Mucosa of descending colon (tissue), 3 donors: ENCODE results near the gene MAPK7. TPM values are rescaled to one million over a fixed set of nuclear protein-coding genes. Genes with fewer than 3 reads are reported as not detected.

Experiments
- ATAC-seq: fragments of 200-7000 bp; cut with Tn5 transposase; one replicate; pipeline ENCODE4 v1.9.1; 2020; ENCODE audit warnings: mild to moderate bottlenecking, moderate library complexity
- DNase-seq, 3 donors: peaks; one replicate each; pipeline ENCODE4 v3.0.0-alpha.2; 2020
- H3K36me3 ChIP-seq: fragments of 200-600 bp; one replicate; pipeline ENCODE4 v1.8.0; 2021; ENCODE audit warnings: low read depth, mild to moderate bottlenecking
- H3K4me1 ChIP-seq: fragments of 200-600 bp; one replicate; pipeline ENCODE4 v1.8.0; 2021; ENCODE audit warnings: low read depth, mild to moderate bottlenecking
- H3K4me3 ChIP-seq: fragments of 200-600 bp; one replicate; pipeline ENCODE4 v1.8.0; 2021; ENCODE audit warnings: mild to moderate bottlenecking
- H3K9me3 ChIP-seq: fragments of 200-600 bp; one replicate; pipeline ENCODE4 v1.8.0; 2021; ENCODE audit warnings: mild to moderate bottlenecking
- intact Hi-C, 2 donors: fragments of 100-400 bp; cut with DNase I in 1 of 2; cut with micrococcal nuclease in 1 of 2; formaldehyde crosslinking; loops; one replicate each; pipeline versions ENCODE4 v1.11.0 to v1.11.1; 2022; cut with DNase I, micrococcal nuclease
- long read RNA-seq, 2 donors: library from polyadenylated mRNA; unstranded; transcript quantifications; one replicate each; pipeline ENCODE4 v2.0.0, GENCODE V29; 2019 to 2021
- total RNA-seq, 3 donors: library from RNA; stranded (reverse); fragmentation: NEBNext Ultra II Directional in 2 of 3; extraction: Animal tissue kit (Norgen Biotek cat#: 25700) in 2 of 3; gene quantifications; one replicate each; pipeline versions ENCODE4 v1.2.1 to v1.2.4, GENCODE V29; 2021 to 2023
- TF ChIP-seq, protein P1 (sequence below): fragments of 200-600 bp; IDR thresholded peaks from one replicate; pipeline ENCODE4 v1.8.0; 2022; ENCODE audit warnings: antibody characterized with exemption, mild to moderate bottlenecking
- donor health status: DM: no; HTN: no; CAD: no; lungs with moderate emphysema.
- donor health status: DM: no; HTN: no; CAD: no.
- donor health status: DM: no; HTN: yes; CAD: no.

Gene MAPK7
- total RNA-seq, result 10 to 100 TPM; 36.9 to 48.6 (median 47.5) TPM
- long read RNA-seq, donor 1, full-length matches to known transcripts, result 12 of 20 reads
- long read RNA-seq, donor 1, partial matches to known transcripts, result 3 of 20 reads
- long read RNA-seq, donor 1, other reads (novel, unspliced or antisense), result 5 of 20 reads
- long read RNA-seq, donor 2, full-length matches to known transcripts, result 3 of 3 reads
- long read RNA-seq, donor 2, partial matches to known transcripts, result 0 of 3 reads
- long read RNA-seq, donor 2, other reads (novel, unspliced or antisense), result 0 of 3 reads

DNA sequence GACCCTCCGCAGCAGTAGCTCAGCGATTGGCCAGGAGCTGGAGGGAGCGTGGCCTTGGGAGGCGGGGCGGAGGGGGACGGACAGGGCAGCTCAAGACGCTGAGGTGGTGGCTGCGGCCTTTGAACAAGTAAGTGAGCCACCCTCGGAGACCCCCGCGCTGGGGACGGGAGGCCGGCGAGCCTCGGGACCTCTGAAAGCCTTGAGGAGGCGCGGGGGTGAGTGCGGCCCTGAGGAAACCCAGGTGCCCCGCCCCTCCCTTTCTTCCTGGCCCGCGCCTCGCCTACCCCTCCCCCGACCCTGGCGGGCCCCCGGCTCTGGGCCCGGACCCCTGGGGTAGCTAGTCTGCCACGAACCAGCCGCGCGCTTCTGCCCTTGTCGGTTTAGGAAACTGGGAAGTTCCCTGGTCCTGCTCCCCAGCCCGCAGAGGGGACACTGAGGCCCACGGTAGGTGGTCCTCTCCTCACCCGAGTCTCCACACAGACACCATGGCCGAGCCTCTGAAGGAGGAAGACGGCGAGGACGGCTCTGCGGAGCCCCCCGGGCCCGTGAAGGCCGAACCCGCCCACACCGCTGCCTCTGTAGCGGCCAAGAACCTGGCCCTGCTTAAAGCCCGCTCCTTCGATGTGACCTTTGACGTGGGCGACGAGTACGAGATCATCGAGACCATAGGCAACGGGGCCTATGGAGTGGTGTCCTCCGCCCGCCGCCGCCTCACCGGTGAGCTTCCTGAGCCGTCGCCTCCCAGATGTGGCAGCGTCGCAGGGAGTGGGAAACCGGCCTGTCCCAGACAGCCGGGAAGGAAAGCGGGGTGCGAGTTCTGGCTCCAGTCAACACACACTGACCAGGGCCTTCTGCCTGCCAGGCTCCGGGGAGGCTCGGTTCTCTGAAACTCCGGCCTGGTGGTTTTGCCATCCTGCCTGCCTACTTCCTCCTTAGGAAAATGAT lies at the start of gene MAPK7:
TSS of gene MAPK7 (plus strand) at position 83 of the 945 bp plus-strand sequence. CDS start at position 486, 403 bp downstream.
- Histone ChIP-seq H3K4me1 (peaks cover 17% of the 10 kb centered on the region), H3K36me3 (peaks cover 3% of the 10 kb centered on the region), H3K9me3 (no peaks in the 10 kb centered on the region), H3K4me3 (peak within 1 kb of the TSS; percentile 71)
- TF ChIP-seq, protein P1, sequence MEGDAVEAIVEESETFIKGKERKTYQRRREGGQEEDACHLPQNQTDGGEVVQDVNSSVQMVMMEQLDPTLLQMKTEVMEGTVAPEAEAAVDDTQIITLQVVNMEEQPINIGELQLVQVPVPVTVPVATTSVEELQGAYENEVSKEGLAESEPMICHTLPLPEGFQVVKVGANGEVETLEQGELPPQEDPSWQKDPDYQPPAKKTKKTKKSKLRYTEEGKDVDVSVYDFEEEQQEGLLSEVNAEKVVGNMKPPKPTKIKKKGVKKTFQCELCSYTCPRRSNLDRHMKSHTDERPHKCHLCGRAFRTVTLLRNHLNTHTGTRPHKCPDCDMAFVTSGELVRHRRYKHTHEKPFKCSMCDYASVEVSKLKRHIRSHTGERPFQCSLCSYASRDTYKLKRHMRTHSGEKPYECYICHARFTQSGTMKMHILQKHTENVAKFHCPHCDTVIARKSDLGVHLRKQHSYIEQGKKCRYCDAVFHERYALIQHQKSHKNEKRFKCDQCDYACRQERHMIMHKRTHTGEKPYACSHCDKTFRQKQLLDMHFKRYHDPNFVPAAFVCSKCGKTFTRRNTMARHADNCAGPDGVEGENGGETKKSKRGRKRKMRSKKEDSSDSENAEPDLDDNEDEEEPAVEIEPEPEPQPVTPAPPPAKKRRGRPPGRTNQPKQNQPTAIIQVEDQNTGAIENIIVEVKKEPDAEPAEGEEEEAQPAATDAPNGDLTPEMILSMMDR, result no peak
- intact Hi-C loops, result no loop called here
- no peak for DNase-seq
- peak; percentile 12 for ATAC-seq

DNA sequence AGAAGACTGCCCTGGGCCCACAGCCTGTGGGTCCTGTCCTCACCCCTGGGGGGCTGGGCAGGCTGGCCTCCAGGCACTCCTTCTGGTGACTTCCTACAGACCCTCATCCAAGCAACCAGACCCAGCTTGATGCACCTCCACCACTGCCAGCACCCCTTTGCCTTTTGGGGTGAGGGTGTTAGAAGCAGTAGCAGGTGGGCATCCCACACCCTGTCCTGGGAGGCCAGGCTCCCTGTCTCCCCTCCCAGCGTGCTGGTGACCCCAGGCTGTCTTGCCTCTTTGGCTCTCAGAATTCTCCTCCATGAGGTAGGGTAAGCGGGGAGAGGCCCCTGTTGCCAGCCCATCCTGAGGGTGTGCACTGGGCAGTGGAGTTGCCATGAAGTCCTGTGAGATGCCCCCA lies 49.2 kb upstream of the MAPK7 start:
- TF ChIP-seq, protein P1, result no peak
- Histone ChIP-seq H3K9me3 (no peaks in the 10 kb centered on the region), H3K4me1 (no peaks in the 10 kb centered on the region), H3K36me3 (no peaks in the 10 kb centered on the region), H3K4me3 (no peak overlapping the region)
- intact Hi-C loops, result no loop called here
- no peak for ATAC-seq
- DNase-seq, result no peak

DNA sequence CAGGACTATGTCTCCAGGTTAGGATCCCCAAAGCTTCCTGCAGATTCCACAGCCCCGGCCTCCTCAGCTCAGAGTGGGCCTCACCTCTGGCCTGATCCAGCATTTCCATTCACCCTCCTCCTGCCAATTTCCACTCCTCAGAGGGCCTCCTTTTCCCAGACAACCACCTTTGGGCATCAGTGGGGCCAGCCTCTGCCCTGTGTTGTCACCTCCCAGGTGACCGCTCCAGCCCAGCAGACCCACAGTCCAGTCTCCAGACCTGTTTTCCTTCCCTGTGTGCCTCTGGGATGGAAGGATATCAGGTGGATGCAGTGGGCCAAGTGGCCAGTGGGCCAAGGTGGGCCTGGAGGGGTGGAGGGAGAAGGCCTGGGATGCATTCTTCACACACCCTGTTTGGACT lies 48.5 kb upstream of the MAPK7 start:
- DNase-seq (no peak), ATAC-seq (no peak)
- TF ChIP-seq, protein P1, result no peak
- Histone ChIP-seq H3K9me3 (no peaks in the 10 kb centered on the region), H3K4me1 (no peaks in the 10 kb centered on the region), H3K4me3 (no peak overlapping the region), H3K36me3 (no peaks in the 10 kb centered on the region)
- intact Hi-C loops, result no loop called here

GRCh38 chr17:19330271-19330670 lies 48.0 kb upstream of the MAPK7 start:
- H3K4me1 ChIP-seq, result no peaks in the 10 kb centered on the region
- no peak for ATAC-seq
- H3K36me3 ChIP-seq, result no peaks in the 10 kb centered on the region
- no peaks in the 10 kb centered on the region for H3K9me3 ChIP-seq
- H3K4me3 ChIP-seq, result no peak overlapping the region
- DNase-seq, result no peak
- TF ChIP-seq, protein P1, result no peak
- intact Hi-C loops, result no loop called here

- intact Hi-C loops, result no loop called here
- Histone ChIP-seq H3K4me1 (no peaks in the 10 kb centered on the region), H3K36me3 (no peaks in the 10 kb centered on the region), H3K4me3 (no peak overlapping the region), H3K9me3 (no peaks in the 10 kb centered on the region)
- DNase-seq, result no peak
- no peak for ATAC-seq
- TF ChIP-seq, protein P1, result no peak
Measured at GRCh38 chr17:19331134-19331533, 47.2 kb upstream of the MAPK7 start.
